Subcutaneous preadipocyte (primary cell): ENCODE measurements around the gene IHH. TPM values are rescaled to one million over a fixed set of nuclear protein-coding genes. Genes with fewer than 3 reads are reported as not detected.

Source experiments
- small RNA-seq: library from RNA; depleted of rRNA; stranded (forward); fragments of <200 nt; gene quantifications from one replicate; pipeline ENCODE3, GENCODE V24; 2012
- total RNA-seq: library from RNA; depleted of rRNA; stranded (reverse); fragments of >200 nt; gene quantifications from 2 replicates; pipeline ENCODE4 v1.2.3, GENCODE V29; 2012

The IHH gene
- total RNA-seq, result not detected in 2 replicates

DNA sequence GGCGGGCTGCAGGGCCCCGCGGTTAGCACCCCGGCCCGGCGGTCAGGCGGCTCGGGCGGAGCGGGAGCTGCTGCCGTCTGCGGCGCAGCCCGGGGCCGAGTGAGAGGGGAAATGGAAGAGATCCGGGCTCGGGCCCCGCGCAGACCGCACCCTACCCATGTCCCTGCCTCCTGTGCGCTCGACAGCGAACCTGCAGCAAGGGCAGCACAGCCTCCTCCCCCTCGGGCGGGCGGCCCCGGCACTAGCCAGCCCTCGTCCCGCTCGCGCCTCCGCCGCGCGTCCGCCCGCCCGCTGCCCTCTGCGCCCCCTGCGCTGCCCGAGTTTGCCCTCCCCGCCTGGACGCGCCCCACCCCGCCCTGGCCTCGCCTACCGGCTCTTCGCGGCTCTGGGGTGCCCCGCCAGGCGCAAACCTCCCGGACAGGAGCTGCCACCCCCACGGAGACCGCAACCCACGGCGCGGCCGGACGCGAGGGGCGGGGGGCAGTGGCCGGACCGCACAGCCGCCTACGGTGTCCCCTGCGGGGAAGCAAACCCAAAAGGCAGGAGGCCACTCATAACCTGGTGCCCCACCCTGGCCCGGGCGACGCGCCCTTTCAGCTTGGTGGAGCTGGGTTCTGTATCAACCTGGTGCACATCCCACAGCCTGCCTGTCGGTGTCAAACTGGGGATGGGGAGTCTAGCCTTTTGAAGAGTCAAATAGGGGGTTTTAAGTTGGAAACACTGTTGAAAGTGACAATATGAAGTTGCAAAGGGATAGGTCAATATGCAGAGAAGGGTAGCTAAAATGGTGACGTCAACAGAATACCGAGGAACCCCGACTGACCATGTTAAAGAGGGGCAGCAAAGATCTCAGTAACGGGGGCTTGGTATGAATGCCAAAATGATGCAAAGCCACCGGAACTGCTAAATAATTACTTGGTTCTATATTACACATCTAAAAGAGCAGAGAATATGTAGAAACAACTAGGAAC, at the start of gene IHH:
TSS of gene IHH (minus strand) at position 101 of the 971 bp plus-strand sequence. CDS start 454 bp downstream, outside the sequence.

DNA sequence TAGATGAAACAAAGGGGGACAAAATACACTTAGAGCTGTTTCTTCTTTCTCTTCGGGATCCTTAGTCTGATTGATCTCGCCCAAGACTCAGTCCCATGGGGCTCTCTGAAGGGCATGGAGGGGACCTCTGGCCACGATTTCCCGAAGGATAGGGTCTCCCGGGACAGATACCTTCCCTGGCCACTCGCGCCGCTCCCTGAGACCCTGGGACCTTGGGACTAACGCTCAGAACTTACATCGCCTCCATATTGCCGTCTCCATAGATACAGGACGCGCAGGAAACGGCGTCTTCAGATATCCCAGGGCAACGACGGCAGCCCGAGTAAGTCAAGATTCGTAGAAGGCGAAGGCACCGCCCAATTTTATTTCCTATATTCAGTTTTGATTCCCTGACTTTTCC, 19.5 kb downstream of the IHH start, which contains the start of gene CFAP65:
TSS of gene CFAP65 (minus strand) at position 265 of the 400 bp plus-strand sequence. CDS start 2,468 bp downstream, outside the sequence.

Small RNAs within 50 kb of the gene (small RNA-seq; reads per million reads assigned to genes)
- not detected for gene MIR3131
- gene RN7SL764P, result not detected

Other genes with a start within 250 kb of the IHH start
- gene PRKAG3, start 229.1 kb downstream of the IHH start, total RNA-seq, result 0.37 TPM in 1 of 2 replicates, not detected in the other
- gene WNT6, start 201.1 kb downstream of the IHH start, total RNA-seq, result not detected in 2 replicates
- not detected in 2 replicates for gene WNT10A, start 180.1 kb downstream of the IHH start, total RNA-seq
- not detected in 2 replicates for gene CDK5R2, start 101.3 kb downstream of the IHH start, total RNA-seq
- gene FEV, start 75.7 kb downstream of the IHH start, total RNA-seq, result not detected in 2 replicates
- gene CRYBA2, start 67.5 kb downstream of the IHH start, total RNA-seq, result not detected in 2 replicates
- gene CFAP65, start 19.4 kb downstream of the IHH start, total RNA-seq, result 0.20 TPM in 1 of 2 replicates, not detected in the other
- 21.3 and 21.7 TPM in 2 replicates for gene NHEJ1, start 99.9 kb upstream of the IHH start, total RNA-seq
- gene SLC23A3, start 109.1 kb upstream of the IHH start, total RNA-seq, result 0.73 and 1.8 TPM in 2 replicates
- 17.0 and 18.0 TPM in 2 replicates for gene CNPPD1, start 116.0 kb upstream of the IHH start, total RNA-seq
- gene RETREG2, start 117.4 kb upstream of the IHH start, total RNA-seq, result 55.9 and 59.6 TPM in 2 replicates
- gene ZFAND2B, start 145.9 kb upstream of the IHH start, total RNA-seq, result 19.4 and 21.3 TPM in 2 replicates
- 30.9 and 40.1 TPM in 2 replicates for gene ABCB6, start 158.0 kb upstream of the IHH start, total RNA-seq
- gene ATG9A, start 168.7 kb upstream of the IHH start, total RNA-seq, result 44.2 and 50.3 TPM in 2 replicates
- gene ANKZF1, start 168.9 kb upstream of the IHH start, total RNA-seq, result 15.1 and 20.7 TPM in 2 replicates
- gene GLB1L, start 184.5 kb upstream of the IHH start, total RNA-seq, result 7.3 and 15.2 TPM in 2 replicates
- 26.4 and 27.2 TPM in 2 replicates for gene STK16, start 184.6 kb upstream of the IHH start, total RNA-seq
- not detected in 2 replicates for gene TUBA4B, start 192.3 kb upstream of the IHH start, total RNA-seq
- 9.2 and 17.6 TPM in 2 replicates for gene TUBA4A, start 193.0 kb upstream of the IHH start, total RNA-seq
- gene DNAJB2, start 218.4 kb upstream of the IHH start, total RNA-seq, result 20.7 and 22.4 TPM in 2 replicates
- 0.98 and 1.5 TPM in 2 replicates for gene PTPRN, start 248.5 kb upstream of the IHH start, total RNA-seq